Measurements from ENCODE around the gene MFAP4. TPM values are rescaled to one million over a fixed set of nuclear protein-coding genes. Genes with fewer than 3 reads are reported as not detected.

The MFAP4 gene
- total RNA-seq, 1 donor from 2014 or later = 85.8 TPM

DNA sequence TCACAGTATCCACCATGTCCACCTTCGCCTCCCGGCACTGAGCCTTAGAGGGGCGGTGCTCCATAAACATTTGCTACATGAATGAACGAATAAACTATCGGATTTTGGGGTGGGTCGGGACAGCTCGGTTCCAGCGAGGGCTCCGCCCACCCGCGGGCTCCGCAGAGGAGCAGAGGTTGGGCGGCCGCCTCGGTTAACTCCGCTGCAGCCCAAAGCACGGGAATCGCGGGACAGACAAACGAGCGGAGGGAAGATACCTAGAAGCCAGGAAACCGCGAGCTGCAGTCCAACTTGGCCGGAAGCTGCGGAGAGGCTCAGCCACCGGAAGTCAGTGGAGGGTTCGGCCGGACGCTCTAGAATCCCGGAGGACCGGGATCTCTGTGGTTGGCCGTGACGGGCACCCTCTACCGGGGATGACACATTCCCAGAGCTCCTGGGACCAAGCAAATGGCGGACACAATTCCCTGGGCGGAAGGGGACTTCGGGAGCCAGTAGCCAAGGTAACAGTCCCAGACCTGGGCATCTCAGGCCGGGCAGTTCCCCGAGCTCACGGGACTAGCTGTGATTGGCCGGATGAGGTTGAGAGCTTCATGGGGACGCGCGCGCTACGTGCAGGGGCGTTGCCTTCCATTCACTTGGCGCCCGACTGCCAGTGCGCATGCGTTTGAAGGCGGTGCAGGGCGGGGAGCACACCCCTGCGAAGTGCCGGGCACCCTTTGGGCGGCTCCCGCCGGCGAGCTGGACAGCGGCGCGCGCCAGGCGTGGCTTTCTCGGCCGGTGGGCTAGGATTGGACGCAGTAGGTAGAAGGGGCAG is 9.2 kb downstream of the MFAP4 start:
- Mint-ChIP-seq H3K27me3 (ENCODE audit: unreplicated experiment) (no peaks in the 10 kb centered on the region), H3K4me1 (ENCODE audit: unreplicated experiment) (peaks cover 19% of the 10 kb centered on the region), H3K36me3 (ENCODE audit: unreplicated experiment) (peaks cover 17% of the 10 kb centered on the region), H3K9me3 (ENCODE audit: unreplicated experiment) (no peaks in the 10 kb centered on the region), H3K4me3 (ENCODE audit: unreplicated experiment) (peak overlapping the region; percentile 100), H3K27ac (ENCODE audit: unreplicated experiment) (peak overlapping the region; percentile 100)
- DNase-seq (ENCODE audit: extremely low spot score, unreplicated experiment) = peak; percentile 100
- TF ChIP-seq, protein P1, sequence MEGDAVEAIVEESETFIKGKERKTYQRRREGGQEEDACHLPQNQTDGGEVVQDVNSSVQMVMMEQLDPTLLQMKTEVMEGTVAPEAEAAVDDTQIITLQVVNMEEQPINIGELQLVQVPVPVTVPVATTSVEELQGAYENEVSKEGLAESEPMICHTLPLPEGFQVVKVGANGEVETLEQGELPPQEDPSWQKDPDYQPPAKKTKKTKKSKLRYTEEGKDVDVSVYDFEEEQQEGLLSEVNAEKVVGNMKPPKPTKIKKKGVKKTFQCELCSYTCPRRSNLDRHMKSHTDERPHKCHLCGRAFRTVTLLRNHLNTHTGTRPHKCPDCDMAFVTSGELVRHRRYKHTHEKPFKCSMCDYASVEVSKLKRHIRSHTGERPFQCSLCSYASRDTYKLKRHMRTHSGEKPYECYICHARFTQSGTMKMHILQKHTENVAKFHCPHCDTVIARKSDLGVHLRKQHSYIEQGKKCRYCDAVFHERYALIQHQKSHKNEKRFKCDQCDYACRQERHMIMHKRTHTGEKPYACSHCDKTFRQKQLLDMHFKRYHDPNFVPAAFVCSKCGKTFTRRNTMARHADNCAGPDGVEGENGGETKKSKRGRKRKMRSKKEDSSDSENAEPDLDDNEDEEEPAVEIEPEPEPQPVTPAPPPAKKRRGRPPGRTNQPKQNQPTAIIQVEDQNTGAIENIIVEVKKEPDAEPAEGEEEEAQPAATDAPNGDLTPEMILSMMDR (IDR thresholded peaks at IDR 0.05) = no peak

DNA sequence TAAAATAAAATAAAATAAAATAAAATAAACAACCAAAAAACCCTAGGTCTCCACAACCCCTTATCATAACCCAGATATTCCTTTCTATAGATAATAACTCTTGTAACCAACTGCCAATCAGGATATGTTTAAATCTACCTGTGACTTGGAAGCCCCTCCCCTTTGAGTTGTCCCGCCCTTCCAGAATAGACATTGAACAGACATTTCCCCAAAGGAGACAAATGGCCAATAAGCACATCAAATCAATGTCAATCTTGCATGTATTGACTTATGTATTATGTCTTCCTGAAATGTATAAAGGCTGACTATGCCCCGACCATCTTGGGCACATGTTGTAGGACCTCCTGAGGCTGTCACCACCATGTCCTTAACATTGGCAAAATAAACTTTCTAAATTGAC is 10.2 kb downstream of the MFAP4 start:
- no peaks in the 10 kb centered on the region for H3K27me3 Mint-ChIP-seq (ENCODE audit: unreplicated experiment)
- H3K36me3 Mint-ChIP-seq (ENCODE audit: unreplicated experiment) = peaks cover 15% of the 10 kb centered on the region
- peak overlapping the region; percentile 100 for H3K27ac Mint-ChIP-seq (ENCODE audit: unreplicated experiment)
- H3K4me1 Mint-ChIP-seq (ENCODE audit: unreplicated experiment) = peaks cover 19% of the 10 kb centered on the region
- TF ChIP-seq, protein P1 (IDR thresholded peaks at IDR 0.05) = no peak
- H3K9me3 Mint-ChIP-seq (ENCODE audit: unreplicated experiment) = no peaks in the 10 kb centered on the region
- H3K4me3 Mint-ChIP-seq (ENCODE audit: unreplicated experiment) = peak overlapping the region; percentile 100
- DNase-seq (ENCODE audit: extremely low spot score, unreplicated experiment) = no peak

DNA sequence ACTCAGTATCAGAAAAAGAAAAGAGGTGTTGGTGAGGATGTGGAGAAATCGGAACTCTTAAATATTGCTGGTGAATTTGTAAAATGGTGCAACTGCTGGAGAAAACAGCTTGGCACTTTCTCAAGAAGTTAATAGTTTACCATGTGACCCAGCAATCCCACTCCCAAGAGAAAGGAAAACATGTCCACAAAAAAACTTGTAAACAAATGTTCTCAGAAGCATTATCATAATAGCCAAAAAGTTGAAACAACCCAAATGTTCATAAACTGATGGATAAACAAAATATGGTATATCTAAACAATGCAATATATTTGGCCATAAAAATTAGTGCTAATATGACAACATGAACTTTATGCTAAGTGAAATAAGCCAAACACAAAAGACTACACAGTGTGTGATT is 11.3 kb downstream of the MFAP4 start:
- no peak for DNase-seq (ENCODE audit: extremely low spot score, unreplicated experiment)
- H3K9me3 Mint-ChIP-seq (ENCODE audit: unreplicated experiment) = no peaks in the 10 kb centered on the region
- no peak overlapping the region for H3K27ac Mint-ChIP-seq (ENCODE audit: unreplicated experiment)
- no peak overlapping the region for H3K4me3 Mint-ChIP-seq (ENCODE audit: unreplicated experiment)
- no peaks in the 10 kb centered on the region for H3K27me3 Mint-ChIP-seq (ENCODE audit: unreplicated experiment)
- peaks cover 10% of the 10 kb centered on the region for H3K36me3 Mint-ChIP-seq (ENCODE audit: unreplicated experiment)
- TF ChIP-seq, protein P1 (IDR thresholded peaks at IDR 0.05) = no peak
- H3K4me1 Mint-ChIP-seq (ENCODE audit: unreplicated experiment) = peaks cover 25% of the 10 kb centered on the region

DNA sequence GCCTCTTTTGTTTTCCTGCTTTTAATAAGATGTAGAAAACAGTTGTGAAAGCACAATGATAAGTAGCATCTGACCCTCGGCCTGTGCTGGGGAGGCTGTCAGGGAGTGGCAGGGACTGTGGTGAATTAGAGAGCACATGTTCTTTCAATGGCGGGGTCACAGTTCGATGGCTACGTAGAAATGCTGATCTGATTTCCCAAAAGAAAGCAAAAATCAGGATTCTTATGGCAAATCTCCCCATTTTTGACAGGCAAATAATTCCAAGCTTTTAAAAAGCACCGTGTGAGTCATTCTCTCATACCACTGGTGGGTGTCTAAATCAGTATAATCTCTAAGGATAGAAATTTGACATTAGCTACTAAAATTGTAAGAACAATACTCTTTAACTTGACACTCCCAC is 12.9 kb downstream of the MFAP4 start:
- H3K9me3 Mint-ChIP-seq (ENCODE audit: unreplicated experiment) = no peaks in the 10 kb centered on the region
- H3K27ac Mint-ChIP-seq (ENCODE audit: unreplicated experiment) = peak overlapping the region; percentile 44
- no peaks in the 10 kb centered on the region for H3K36me3 Mint-ChIP-seq (ENCODE audit: unreplicated experiment)
- TF ChIP-seq, protein P1 (IDR thresholded peaks at IDR 0.05) = no peak
- no peaks in the 10 kb centered on the region for H3K27me3 Mint-ChIP-seq (ENCODE audit: unreplicated experiment)
- H3K4me1 Mint-ChIP-seq (ENCODE audit: unreplicated experiment) = peaks cover 31% of the 10 kb centered on the region
- DNase-seq (ENCODE audit: extremely low spot score, unreplicated experiment) = no peak
- H3K4me3 Mint-ChIP-seq (ENCODE audit: unreplicated experiment) = no peak overlapping the region

DNA sequence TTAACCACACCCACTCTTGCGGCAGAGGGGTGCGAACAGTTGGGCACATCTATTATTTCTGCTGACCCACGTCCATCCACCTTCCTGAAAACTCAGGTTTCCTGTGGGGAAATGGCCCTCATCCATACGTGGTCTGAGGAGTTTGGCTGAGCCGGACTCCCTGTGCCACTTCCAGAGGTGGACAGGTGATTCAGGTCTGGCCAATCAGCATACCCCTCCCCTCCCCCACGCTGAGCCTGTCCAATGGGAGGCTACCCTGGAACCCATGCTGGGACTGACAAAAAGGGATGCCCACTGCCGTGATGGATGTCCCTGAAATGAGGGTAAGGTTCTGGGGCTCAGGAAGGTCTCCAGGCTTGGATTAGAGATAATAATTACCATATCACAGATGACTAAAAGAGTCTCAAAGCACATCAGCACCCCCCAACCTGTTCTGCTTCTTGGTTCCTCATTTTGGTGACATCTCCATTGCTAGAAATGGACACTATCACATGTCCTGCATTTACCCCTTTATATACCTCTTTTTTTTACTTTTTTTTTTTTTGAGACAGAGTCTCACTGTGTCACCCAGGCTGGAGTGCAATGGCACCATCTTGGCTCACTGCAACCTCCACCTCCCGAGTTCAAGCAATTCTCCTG is 14.0 kb downstream of the MFAP4 start:
- H3K4me3 Mint-ChIP-seq (ENCODE audit: unreplicated experiment) = no peak overlapping the region
- no peak for DNase-seq (ENCODE audit: extremely low spot score, unreplicated experiment)
- peaks cover 37% of the 10 kb centered on the region for H3K4me1 Mint-ChIP-seq (ENCODE audit: unreplicated experiment)

More for the DNA sequence above, 14.0 kb downstream of the MFAP4 start:
- Mint-ChIP-seq H3K36me3 (ENCODE audit: unreplicated experiment) (no peaks in the 10 kb centered on the region), H3K27me3 (ENCODE audit: unreplicated experiment) (no peaks in the 10 kb centered on the region), H3K27ac (ENCODE audit: unreplicated experiment) (no peak overlapping the region), H3K9me3 (ENCODE audit: unreplicated experiment) (no peaks in the 10 kb centered on the region)
- TF ChIP-seq, protein P1 (IDR thresholded peaks at IDR 0.05) = no peak
